Mesendoderm (in vitro differentiated cells): ENCODE measurements around the gene SHISA7.

Experiments
- DNase-seq: peaks from one replicate; pipeline ENCODE4 v3.0.0; 2013
- H2AK5ac ChIP-seq: 2 replicates; pipeline ENCODE4 v1.6.1; 2013; ENCODE audit warnings: low read length, inconsistent platforms
- H2BK120ac ChIP-seq: 2 replicates; pipeline ENCODE4 v1.6.1; 2013; ENCODE audit warnings: low read depth, mild to moderate bottlenecking, low read length, moderate library complexity, mixed read lengths
- H2BK15ac ChIP-seq: replicated peaks from 2 replicates; pipeline ENCODE4 v1.6.1; 2013; ENCODE audit warnings: low read depth, mild to moderate bottlenecking, moderate library complexity
- H2BK5ac ChIP-seq: 2 replicates; pipeline ENCODE4 v1.6.1; 2013; ENCODE audit warnings: low read length, inconsistent platforms
- H3K18ac ChIP-seq: 2 replicates; pipeline ENCODE4 v1.6.1; 2013; ENCODE audit warnings: mild to moderate bottlenecking, low read length, mixed read lengths
- H3K23ac ChIP-seq: one replicate; pipeline ENCODE4 v1.6.1; 2013; ENCODE audit warnings: low read length
- H3K27ac ChIP-seq: 2 replicates; pipeline ENCODE4 v1.5.1; 2013; ENCODE audit warnings: low read depth, mild to moderate bottlenecking, inconsistent platforms, low read length, moderate library complexity
- H3K27me3 ChIP-seq: 2 replicates; pipeline ENCODE4 v1.6.1; 2013; ENCODE audit warnings: low read length, control low read depth, mild to moderate bottlenecking, inconsistent platforms; ENCODE audit not compliant: insufficient read depth, poor library complexity
- H3K36me3 ChIP-seq: 2 replicates; pipeline ENCODE4 v1.6.1; 2013; ENCODE audit warnings: low read length, inconsistent platforms; ENCODE audit not compliant: control insufficient read depth, insufficient read depth
- H3K4ac ChIP-seq: one replicate; pipeline ENCODE4 v1.6.1; 2013; ENCODE audit warnings: low read depth, mild to moderate bottlenecking, low read length, moderate library complexity
- H3K4me1 ChIP-seq: 2 replicates; pipeline ENCODE4 v1.6.1; 2013; ENCODE audit warnings: low read depth, low read length, inconsistent platforms; ENCODE audit not compliant: control insufficient read depth
- H3K4me2 ChIP-seq: 2 replicates; pipeline ENCODE4 v1.6.1; 2013; ENCODE audit warnings: low read length
- H3K4me3 ChIP-seq: 2 replicates; pipeline ENCODE4 v1.5.1; 2013; ENCODE audit warnings: mild to moderate bottlenecking, low read length
- H3K56ac ChIP-seq: one replicate; pipeline ENCODE4 v1.6.1; 2013; ENCODE audit warnings: low read length
- H3K79me1 ChIP-seq: 2 replicates; pipeline ENCODE4 v1.6.1; 2013; ENCODE audit warnings: low read length, inconsistent platforms
- H3K79me2 ChIP-seq: 2 replicates; pipeline ENCODE4 v1.6.1; 2013; ENCODE audit warnings: mild to moderate bottlenecking, low read length; ENCODE audit not compliant: control insufficient read depth, insufficient read depth
- H3K9ac ChIP-seq: 2 replicates; pipeline ENCODE4 v1.6.1; 2013; ENCODE audit warnings: low read length, inconsistent platforms
- H4K5ac ChIP-seq: one replicate; pipeline ENCODE4 v1.6.1; 2013; ENCODE audit warnings: low read length
- H4K8ac ChIP-seq: one replicate; pipeline ENCODE4 v1.6.1; 2013; ENCODE audit warnings: low read depth, mild to moderate bottlenecking, control low read depth, low read length, moderate library complexity
- WGBS: extraction: QIAGEN DNeasy Blood & Tissue Kit; methylation state at CpG from one replicate; pipeline ENCODE4 v1.1.7; 2013; ENCODE audit warnings: low lambda C conversion rate, missing lambda C conversion rate; ENCODE audit not compliant: insufficient coverage; ENCODE audit errors: extremely low coverage; 5-methylcytosine and 5-hydroxymethylcytosine counted together

SHISA7 gene

GRCh38 chr19:55488986-55489710 lies 46.0 kb upstream of the SHISA7 start:
- Histone ChIP-seq H2AK5ac (no peak overlapping the region), H3K79me2 (no peaks in the 10 kb centered on the region), H3K27me3 (no peaks in the 10 kb centered on the region), H2BK120ac (no peak overlapping the region), H3K4me2 (no peak overlapping the region), H2BK15ac (no peak overlapping the region), H3K23ac (no peak overlapping the region), H3K4me1 (peaks cover 8% of the 10 kb centered on the region), H4K8ac (no peak overlapping the region), H3K4me3 (no peak overlapping the region), H3K9ac (peak overlapping the region; percentile 44), H2BK5ac (no peak overlapping the region), H3K18ac (no peak overlapping the region), H3K56ac (peak overlapping the region; percentile 54), H3K27ac (no peak overlapping the region), H4K5ac (no peak overlapping the region), H3K4ac (no peak overlapping the region), H3K36me3 (no peaks in the 10 kb centered on the region), H3K79me1 (peaks cover 2% of the 10 kb centered on the region)
- WGBS, result no CpG with 5 or more reads among the region's 36 CpGs
- DNase-seq, result no peak

GRCh38 chr19:55487924-55488687 lies 45.0 kb upstream of the SHISA7 start, which contains the start of gene SSC5D:
Gene SSC5D, plus strand, starts transcription at chr19:55488436. Its CDS starts 154 bp downstream, at chr19:55488590.
- Histone ChIP-seq H4K8ac (no peak within 1 kb of the TSS), H3K23ac (no peak within 1 kb of the TSS), H3K4me2 (peak within 1 kb of the TSS; percentile 15), H3K79me2 (no peaks in the 10 kb centered on the region), H3K27me3 (no peaks in the 10 kb centered on the region), H3K18ac (no peak within 1 kb of the TSS), H2BK120ac (no peak within 1 kb of the TSS), H2AK5ac (no peak within 1 kb of the TSS), H3K4me1 (peaks cover 8% of the 10 kb centered on the region), H2BK15ac (no peak within 1 kb of the TSS), H3K4me3 (no peak within 1 kb of the TSS), H3K4ac (no peak within 1 kb of the TSS), H3K36me3 (no peaks in the 10 kb centered on the region), H4K5ac (no peak within 1 kb of the TSS), H3K9ac (peak within 1 kb of the TSS; percentile 59), H3K79me1 (peaks cover 2% of the 10 kb centered on the region), H2BK5ac (no peak within 1 kb of the TSS), H3K56ac (peak within 1 kb of the TSS; percentile 79), H3K27ac (peak within 1 kb of the TSS; percentile 76)
- no CpG with 5 or more reads among the region's 21 CpGs for WGBS
- peak; percentile 50 for DNase-seq

DNA sequence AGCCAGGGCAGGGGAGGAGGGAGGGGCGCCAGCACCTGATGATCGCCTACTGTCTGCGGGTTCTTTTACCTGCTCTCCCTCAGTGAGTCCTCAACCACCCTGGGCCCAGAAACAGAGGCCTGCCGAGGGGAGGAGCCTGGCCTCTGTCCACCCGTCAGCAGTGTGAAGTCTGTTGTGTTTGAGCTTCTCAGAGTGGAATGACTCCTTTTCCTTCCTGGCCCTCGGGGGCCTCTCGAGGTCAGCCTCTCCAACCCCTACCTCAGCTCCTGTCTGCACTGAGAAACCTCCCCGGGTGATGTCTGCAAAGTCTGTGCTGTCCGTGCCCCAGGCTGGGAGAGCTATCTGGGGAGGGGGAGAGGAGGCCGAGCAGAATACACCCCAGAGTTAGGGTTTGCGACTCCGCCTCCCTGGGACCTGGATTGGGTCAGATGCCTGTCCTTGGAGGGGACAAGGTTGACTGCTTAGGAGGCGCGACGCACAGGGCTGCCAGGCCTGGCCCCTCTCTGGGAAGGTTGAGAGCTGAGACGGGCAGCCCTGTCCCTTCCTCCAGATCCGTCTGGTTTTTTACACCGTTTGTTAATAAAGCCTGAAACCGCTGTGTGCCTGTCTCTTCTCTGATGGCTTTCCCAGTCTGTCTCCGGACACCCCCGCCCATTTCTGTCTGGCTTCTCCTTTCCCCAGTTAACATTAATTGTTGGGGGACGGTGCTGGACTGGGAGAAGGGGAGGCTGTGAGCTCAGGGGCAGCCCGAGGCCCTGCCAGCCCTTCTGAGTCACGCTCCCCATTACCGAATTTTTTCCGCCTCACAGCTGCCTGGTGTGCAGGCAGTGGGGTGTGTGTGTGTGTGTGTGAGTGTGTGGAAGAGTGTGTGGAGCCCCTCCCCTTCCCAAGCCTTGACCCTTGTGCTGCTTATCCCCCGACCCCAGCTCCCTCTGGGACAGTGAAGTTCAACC lies 44.1 kb upstream of the SHISA7 start:
- Histone ChIP-seq H3K18ac (no peak overlapping the region), H3K36me3 (no peaks in the 10 kb centered on the region), H3K27me3 (no peaks in the 10 kb centered on the region), H4K8ac (no peak overlapping the region), H3K4me2 (no peak overlapping the region), H4K5ac (no peak overlapping the region), H2BK5ac (no peak overlapping the region), H3K4me1 (peaks cover 8% of the 10 kb centered on the region), H3K27ac (peak overlapping the region; percentile 76), H3K4ac (no peak overlapping the region), H2AK5ac (no peak overlapping the region), H2BK120ac (no peak overlapping the region), H3K79me2 (no peaks in the 10 kb centered on the region), H3K4me3 (no peak overlapping the region), H3K79me1 (peaks cover 2% of the 10 kb centered on the region), H3K23ac (no peak overlapping the region), H3K9ac (peak overlapping the region; percentile 59), H3K56ac (peak overlapping the region; percentile 79), H2BK15ac (no peak overlapping the region)
- WGBS, result no CpG with 5 or more reads among the region's 27 CpGs
- DNase-seq, result peak; percentile 80

- Histone ChIP-seq H4K5ac (no peak overlapping the region), H3K4me3 (no peak overlapping the region), H3K27me3 (no peaks in the 10 kb centered on the region), H3K23ac (no peak overlapping the region), H3K18ac (no peak overlapping the region), H3K56ac (peak overlapping the region; percentile 79), H3K27ac (peak overlapping the region; percentile 76), H3K4ac (no peak overlapping the region), H3K9ac (peak overlapping the region; percentile 59), H3K4me2 (no peak overlapping the region), H2AK5ac (no peak overlapping the region), H3K4me1 (peaks cover 8% of the 10 kb centered on the region), H3K79me1 (peaks cover 2% of the 10 kb centered on the region), H2BK120ac (no peak overlapping the region), H2BK15ac (no peak overlapping the region), H3K79me2 (no peaks in the 10 kb centered on the region), H3K36me3 (no peaks in the 10 kb centered on the region), H2BK5ac (no peak overlapping the region), H4K8ac (no peak overlapping the region)
- WGBS, result no CpG with 5 or more reads among the region's 53 CpGs
- DNase-seq, result no peak
These were observed 43.2 kb upstream of the SHISA7 start for GRCh38 chr19:55486043-55486970.
